ENCODE results near the gene ANKRD16.

DNA sequence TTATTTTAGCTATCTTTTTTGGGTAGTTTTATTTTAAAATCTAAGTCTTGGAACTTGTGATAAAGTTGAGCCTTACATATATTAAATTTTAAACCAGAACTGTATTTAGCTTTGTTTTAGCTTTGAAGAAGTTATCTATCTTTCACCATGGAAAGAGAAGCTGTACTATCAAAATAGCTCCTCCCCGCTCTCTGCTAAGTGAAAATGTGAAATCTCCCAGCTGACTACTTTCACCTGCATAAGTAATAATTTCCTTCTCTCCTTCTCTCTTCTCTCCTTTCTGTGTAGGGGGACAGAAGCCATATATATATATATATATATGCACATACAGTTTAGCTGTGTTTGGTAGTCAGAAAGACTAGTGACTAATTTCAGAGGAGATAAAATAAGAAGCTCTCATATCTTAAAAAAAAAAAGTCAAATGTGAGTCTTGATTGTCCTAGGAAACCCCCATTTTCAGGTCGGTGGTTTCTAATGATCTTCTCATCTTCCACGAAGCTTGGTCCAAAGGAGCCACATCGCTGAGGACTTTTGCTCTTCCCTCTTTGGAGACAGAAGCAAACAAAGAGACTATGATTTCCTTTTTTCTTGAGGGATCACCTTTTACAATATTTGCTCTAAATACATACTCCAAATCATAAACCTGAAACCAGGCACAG, 45.9 kb downstream of the ANKRD16 start:
- TF ChIP-seq EZH2phosphoT487 (IDR thresholded peaks at IDR 0.05; ENCODE audit: low read depth), result no peak
- TF ChIP-seq CTCF (IDR thresholded peaks at IDR 0.05; ENCODE audit: low read depth, low read length), result no peak

All from OCI-LY3 (cell line).